Tongue (tissue), 2 donors: ENCODE measurements around the gene CADM2. TPM values are rescaled to one million over a fixed set of nuclear protein-coding genes. Genes with fewer than 3 reads are reported as not detected.
"Not testable (repeated sequence)": the region's sequence is repeated elsewhere in the genome, so short reads cannot be mapped to it uniquely, and the experiment has no call there.

ENCODE experiments used
- DNase-seq: peaks from one replicate; pipeline ENCODE4 v3.0.0-alpha.2; 2015
- total RNA-seq: library from RNA; depleted of rRNA; stranded (reverse); fragments of >200 nt; gene quantifications from one replicate; pipeline ENCODE4 v1.2.3, GENCODE V29; 2014

The CADM2 gene
- total RNA-seq, 1 donor from 2014 or later = 13.3 TPM

GRCh38 chr3:85678713-85679112 is 719.9 kb downstream of the CADM2 start:
- DNase-seq = no peak

- DNase-seq = no peak
Observed at GRCh38 chr3:85681906-85682305, 723.1 kb downstream of the CADM2 start.

GRCh38 chr3:85691196-85691595 is 732.4 kb downstream of the CADM2 start:
- no peak for DNase-seq

GRCh38 chr3:85697156-85697555 is 738.4 kb downstream of the CADM2 start:
- DNase-seq = no peak

GRCh38 chr3:85706130-85706529 is 747.3 kb downstream of the CADM2 start:
- no peak for DNase-seq

- DNase-seq = not testable (repeated sequence)
Observed at GRCh38 chr3:85708325-85708724, 749.5 kb downstream of the CADM2 start.

GRCh38 chr3:85709346-85709892 is 750.6 kb downstream of the CADM2 start:
- DNase-seq = no peak

GRCh38 chr3:85710490-85710889 is 751.7 kb downstream of the CADM2 start:
- DNase-seq = no peak

GRCh38 chr3:85721409-85722145 is 762.8 kb downstream of the CADM2 start:
- no peak for DNase-seq

- no peak for DNase-seq
Observed at GRCh38 chr3:85725809-85726208, 767.0 kb downstream of the CADM2 start.

GRCh38 chr3:85726241-85726640 is 767.5 kb downstream of the CADM2 start:
- DNase-seq = no peak

GRCh38 chr3:85737846-85738245 is 779.1 kb downstream of the CADM2 start:
- DNase-seq = no peak

- DNase-seq = no peak
Observed at GRCh38 chr3:85740561-85740960, 781.8 kb downstream of the CADM2 start.

GRCh38 chr3:85758442-85758841 is 799.7 kb downstream of the CADM2 start:
- DNase-seq = no peak

GRCh38 chr3:85760342-85760741 is 801.6 kb downstream of the CADM2 start:
- no peak for DNase-seq

GRCh38 chr3:85780806-85781205 is 822.0 kb downstream of the CADM2 start:
- DNase-seq = peak; percentile 4

GRCh38 chr3:85781806-85782205 is 823.0 kb downstream of the CADM2 start:
- peak; percentile 42 for DNase-seq

GRCh38 chr3:85783291-85783690 is 824.5 kb downstream of the CADM2 start:
- DNase-seq = peak; percentile 6

- DNase-seq = no peak
Observed at GRCh38 chr3:85785766-85786165, 827.0 kb downstream of the CADM2 start.

- DNase-seq = no peak
Observed at GRCh38 chr3:85790445-85791030, 831.7 kb downstream of the CADM2 start.

- no peak for DNase-seq
Observed at GRCh38 chr3:85796140-85796539, 837.4 kb downstream of the CADM2 start.

GRCh38 chr3:85800676-85801075 is 841.9 kb downstream of the CADM2 start:
- no peak for DNase-seq

GRCh38 chr3:85801955-85802354 is 843.2 kb downstream of the CADM2 start:
- peak; percentile 32 for DNase-seq

- no peak for DNase-seq
Observed at GRCh38 chr3:85808755-85809154, 850.0 kb downstream of the CADM2 start.
